ENCODE data around the gene BSCL2. TPM values are rescaled to one million over a fixed set of nuclear protein-coding genes. Genes with fewer than 3 reads are reported as not detected.

Gene BSCL2
- total and polyA plus RNA-seq, 2 of the 13 experiments (the other 11 are each of a cell fraction or from before 2014, with no cell fraction given): 19.5 to 21.1 TPM

DNA sequence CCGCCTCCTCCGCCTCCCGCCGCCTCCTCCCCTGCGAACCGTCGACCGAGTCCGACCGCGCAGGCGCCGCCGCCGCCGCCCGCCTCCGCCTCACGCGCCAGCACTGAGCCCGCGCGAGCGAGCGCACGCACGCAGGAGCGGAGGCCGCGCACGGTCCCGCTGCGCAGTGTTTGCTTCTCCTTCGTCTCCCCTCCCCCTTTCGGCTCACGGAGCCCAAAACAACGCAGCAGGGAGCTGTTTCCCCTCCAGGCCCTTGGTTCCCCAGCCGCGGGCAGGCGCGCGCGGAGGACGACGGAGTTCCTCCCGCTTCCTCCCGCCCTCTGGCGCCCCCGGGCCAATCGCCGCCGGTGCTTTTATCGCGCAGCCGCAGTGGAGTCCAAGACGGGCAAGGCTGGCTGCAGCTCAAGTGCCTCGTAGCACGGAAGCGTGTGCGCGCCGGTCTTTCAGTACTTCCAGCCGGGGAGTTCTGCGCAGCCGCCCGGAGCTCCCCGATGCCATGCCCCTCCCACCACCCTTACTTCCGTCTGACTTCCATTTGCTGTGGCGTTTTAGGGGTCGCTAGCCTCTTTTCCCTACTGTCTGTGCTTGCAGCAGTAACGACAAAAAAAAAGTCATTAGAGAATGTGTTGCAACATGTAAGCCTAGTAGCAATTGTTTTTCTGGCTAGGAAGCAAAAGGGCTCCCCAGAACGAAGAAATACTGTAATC is 20.1 kb upstream of the BSCL2 start, which contains the start of gene HNRNPUL2 (continued):
- TF ChIP-seq, protein P1, sequence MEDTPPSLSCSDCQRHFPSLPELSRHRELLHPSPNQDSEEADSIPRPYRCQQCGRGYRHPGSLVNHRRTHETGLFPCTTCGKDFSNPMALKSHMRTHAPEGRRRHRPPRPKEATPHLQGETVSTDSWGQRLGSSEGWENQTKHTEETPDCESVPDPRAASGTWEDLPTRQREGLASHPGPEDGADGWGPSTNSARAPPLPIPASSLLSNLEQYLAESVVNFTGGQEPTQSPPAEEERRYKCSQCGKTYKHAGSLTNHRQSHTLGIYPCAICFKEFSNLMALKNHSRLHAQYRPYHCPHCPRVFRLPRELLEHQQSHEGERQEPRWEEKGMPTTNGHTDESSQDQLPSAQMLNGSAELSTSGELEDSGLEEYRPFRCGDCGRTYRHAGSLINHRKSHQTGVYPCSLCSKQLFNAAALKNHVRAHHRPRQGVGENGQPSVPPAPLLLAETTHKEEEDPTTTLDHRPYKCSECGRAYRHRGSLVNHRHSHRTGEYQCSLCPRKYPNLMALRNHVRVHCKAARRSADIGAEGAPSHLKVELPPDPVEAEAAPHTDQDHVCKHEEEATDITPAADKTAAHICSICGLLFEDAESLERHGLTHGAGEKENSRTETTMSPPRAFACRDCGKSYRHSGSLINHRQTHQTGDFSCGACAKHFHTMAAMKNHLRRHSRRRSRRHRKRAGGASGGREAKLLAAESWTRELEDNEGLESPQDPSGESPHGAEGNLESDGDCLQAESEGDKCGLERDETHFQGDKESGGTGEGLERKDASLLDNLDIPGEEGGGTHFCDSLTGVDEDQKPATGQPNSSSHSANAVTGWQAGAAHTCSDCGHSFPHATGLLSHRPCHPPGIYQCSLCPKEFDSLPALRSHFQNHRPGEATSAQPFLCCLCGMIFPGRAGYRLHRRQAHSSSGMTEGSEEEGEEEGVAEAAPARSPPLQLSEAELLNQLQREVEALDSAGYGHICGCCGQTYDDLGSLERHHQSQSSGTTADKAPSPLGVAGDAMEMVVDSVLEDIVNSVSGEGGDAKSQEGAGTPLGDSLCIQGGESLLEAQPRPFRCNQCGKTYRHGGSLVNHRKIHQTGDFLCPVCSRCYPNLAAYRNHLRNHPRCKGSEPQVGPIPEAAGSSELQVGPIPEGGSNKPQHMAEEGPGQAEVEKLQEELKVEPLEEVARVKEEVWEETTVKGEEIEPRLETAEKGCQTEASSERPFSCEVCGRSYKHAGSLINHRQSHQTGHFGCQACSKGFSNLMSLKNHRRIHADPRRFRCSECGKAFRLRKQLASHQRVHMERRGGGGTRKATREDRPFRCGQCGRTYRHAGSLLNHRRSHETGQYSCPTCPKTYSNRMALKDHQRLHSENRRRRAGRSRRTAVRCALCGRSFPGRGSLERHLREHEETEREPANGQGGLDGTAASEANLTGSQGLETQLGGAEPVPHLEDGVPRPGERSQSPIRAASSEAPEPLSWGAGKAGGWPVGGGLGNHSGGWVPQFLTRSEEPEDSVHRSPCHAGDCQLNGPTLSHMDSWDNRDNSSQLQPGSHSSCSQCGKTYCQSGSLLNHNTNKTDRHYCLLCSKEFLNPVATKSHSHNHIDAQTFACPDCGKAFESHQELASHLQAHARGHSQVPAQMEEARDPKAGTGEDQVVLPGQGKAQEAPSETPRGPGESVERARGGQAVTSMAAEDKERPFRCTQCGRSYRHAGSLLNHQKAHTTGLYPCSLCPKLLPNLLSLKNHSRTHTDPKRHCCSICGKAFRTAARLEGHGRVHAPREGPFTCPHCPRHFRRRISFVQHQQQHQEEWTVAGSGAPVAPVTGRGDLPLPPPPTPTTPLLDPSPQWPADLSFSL (CRISPR knock-in tag; IDR thresholded peaks at IDR 0.05): no peak
- TF ChIP-seq, protein P2, sequence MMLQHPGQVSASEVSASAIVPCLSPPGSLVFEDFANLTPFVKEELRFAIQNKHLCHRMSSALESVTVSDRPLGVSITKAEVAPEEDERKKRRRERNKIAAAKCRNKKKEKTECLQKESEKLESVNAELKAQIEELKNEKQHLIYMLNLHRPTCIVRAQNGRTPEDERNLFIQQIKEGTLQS (CRISPR knock-in tag; IDR thresholded peaks at IDR 0.05): no peak
- TF ChIP-seq ARID2 (CRISPR knock-in tag; IDR thresholded peaks at IDR 0.05; ENCODE audit: borderline replicate concordance): 0 out of 2 replicates have a peak, but pooled peaks have one; percentile 90
- peak; percentile 96; the same call in 1 of the 2 replicates for TF ChIP-seq ZMAT3 (CRISPR knock-in tag; conservative IDR thresholded peaks at IDR 0.05)
- TF ChIP-seq, protein P3, sequence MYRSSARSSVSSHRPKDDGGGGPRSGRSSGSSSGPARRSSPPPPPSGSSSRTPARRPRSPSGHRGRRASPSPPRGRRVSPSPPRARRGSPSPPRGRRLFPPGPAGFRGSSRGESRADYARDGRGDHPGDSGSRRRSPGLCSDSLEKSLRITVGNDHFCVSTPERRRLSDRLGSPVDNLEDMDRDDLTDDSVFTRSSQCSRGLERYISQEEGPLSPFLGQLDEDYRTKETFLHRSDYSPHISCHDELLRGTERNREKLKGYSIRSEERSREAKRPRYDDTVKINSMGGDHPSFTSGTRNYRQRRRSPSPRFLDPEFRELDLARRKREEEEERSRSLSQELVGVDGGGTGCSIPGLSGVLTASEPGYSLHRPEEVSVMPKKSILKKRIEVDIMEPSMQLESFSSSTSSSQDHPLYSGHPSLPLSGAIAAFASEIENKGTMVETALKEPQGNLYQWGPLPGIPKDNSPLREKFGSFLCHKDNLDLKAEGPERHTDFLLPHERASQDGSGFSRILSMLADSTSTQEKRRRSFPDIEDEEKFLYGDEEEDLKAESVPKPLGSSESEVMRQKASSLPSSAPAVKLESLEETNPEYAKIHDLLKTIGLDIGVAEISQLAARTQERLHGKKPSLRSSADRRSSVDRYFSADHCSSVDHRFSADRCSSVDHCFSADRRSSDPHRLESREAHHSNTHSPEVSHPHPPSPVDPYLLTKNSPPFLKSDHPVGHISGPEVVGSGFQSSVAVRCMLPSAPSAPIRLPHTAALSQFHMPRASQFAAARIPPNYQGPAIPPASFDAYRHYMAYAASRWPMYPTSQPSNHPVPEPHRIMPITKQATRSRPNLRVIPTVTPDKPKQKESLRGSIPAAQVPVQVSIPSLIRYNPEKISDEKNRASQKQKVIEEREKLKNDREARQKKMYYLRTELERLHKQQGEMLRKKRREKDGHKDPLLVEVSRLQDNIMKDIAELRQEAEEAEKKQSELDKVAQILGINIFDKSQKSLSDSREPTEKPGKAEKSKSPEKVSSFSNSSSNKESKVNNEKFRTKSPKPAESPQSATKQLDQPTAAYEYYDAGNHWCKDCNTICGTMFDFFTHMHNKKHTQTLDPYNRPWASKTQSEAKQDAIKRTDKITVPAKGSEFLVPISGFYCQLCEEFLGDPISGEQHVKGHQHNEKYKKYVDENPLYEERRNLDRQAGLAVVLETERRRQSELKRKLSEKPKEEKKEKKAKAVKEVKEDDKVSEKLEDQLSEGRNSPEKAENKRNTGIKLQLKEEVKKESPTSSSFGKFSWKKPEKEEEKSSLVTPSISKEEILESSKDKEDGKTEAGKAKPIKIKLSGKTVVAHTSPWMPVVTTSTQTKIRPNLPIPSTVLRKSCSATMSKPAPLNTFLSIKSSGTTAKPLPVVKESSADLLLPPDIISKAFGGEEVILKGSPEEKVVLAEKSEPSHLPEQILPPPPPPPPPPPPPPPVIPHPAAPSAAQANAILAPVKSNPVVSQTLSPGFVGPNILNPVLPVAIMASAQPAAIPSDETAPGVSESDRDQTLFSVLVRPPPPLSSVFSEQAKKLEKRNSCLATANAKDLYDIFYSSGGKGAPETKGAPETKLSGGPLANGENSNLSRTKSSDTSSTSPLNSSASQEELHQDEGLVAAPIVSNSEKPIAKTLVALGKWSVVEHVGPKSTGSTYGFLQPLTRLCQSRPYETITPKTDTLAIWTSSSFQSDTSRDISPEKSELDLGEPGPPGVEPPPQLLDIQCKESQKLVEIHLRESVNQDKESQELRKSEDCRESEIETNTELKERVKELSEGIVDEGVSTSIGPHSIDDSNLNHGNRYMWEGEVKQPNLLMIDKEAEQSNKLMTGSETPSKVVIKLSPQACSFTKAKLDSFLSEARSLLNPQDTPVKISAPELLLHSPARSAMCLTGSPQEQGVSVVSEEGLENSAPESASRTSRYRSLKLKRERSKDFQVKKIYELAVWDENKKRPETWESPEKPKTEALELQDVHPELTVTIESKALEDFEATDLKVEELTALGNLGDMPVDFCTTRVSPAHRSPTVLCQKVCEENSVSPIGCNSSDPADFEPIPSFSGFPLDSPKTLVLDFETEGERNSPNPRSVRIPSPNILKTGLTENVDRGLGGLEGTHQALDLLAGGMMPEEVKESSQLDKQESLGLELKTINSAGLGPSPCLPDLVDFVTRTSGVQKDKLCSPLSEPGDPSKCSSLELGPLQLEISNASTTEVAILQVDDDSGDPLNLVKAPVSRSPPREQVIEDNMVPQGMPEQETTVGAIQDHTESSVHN (CRISPR knock-in tag; IDR thresholded peaks at IDR 0.05): no peak
- TF ChIP-seq, protein P4, sequence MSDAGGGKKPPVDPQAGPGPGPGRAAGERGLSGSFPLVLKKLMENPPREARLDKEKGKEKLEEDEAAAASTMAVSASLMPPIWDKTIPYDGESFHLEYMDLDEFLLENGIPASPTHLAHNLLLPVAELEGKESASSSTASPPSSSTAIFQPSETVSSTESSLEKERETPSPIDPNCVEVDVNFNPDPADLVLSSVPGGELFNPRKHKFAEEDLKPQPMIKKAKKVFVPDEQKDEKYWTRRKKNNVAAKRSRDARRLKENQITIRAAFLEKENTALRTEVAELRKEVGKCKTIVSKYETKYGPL (CRISPR knock-in tag; IDR thresholded peaks at IDR 0.05): peak; percentile 72; the same call in 1 of the 2 replicates
- TF ChIP-seq POGZ (CRISPR knock-in tag; IDR thresholded peaks at IDR 0.05): no peak
- TF ChIP-seq SPEN (CRISPR knock-in tag; IDR thresholded peaks at IDR 0.05; ENCODE audit: low read depth): peak; percentile 95
- TF ChIP-seq ONECUT2 (CRISPR knock-in tag; IDR thresholded peaks at IDR 0.05): no peak
- TF ChIP-seq RXRB (CRISPR knock-in tag; IDR thresholded peaks at IDR 0.05; ENCODE audit: borderline replicate concordance): peak; percentile 74
- TF ChIP-seq NFE2 (CRISPR knock-in tag; IDR thresholded peaks at IDR 0.05): no peak
- TF ChIP-seq, protein P5, sequence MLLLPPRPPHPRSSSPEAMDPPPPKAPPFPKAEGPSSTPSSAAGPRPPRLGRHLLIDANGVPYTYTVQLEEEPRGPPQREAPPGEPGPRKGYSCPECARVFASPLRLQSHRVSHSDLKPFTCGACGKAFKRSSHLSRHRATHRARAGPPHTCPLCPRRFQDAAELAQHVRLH (CRISPR knock-in tag; IDR thresholded peaks at IDR 0.05; ENCODE audit: borderline replicate concordance, low read depth): peak; percentile 87; the same call in 1 of the 2 replicates
- TF ChIP-seq ZBTB21 (CRISPR knock-in tag; IDR thresholded peaks at IDR 0.05): no peak

Measured in HepG2 (cell line).